GM18858 (cell line): ENCODE results near the gene SPHK1.

Experiments used
- ATAC-seq: cut with Tn5 transposase; IDR thresholded peaks from one replicate; pipeline ENCODE4 v1.9.1; 2021; ENCODE audit not compliant: unreplicated experiment

Gene SPHK1

GRCh38 chr17:76432004-76432403 is 47.6 kb downstream of the SPHK1 start:
- no peak for ATAC-seq

DNA sequence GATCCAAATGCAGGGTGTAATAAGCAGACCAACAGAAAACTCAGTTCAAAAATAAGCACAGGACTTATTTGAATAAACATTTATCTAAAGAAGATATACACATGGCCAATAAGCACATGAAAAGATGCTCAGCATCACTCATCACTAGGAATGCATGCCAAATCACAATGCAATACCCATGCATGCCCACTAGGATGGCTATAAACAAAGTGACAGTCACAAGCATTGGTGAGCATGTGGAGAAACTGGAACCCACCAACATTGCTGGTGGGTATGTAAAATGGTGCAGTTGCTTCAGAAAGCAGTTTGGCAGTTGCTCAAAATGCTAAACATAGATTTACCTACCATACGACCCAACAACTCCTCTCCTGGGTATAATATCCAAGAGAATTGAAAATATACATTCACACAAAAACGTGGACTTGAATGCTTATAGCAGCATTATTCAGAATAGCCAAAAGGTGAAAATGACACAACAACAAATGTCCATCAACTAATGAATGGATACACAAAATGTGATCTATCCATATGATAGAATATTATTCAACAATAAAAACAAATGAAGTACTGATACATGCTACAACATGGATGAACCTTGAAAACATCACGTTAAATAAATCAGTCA is 48.4 kb downstream of the SPHK1 start:
- no peak for ATAC-seq

DNA sequence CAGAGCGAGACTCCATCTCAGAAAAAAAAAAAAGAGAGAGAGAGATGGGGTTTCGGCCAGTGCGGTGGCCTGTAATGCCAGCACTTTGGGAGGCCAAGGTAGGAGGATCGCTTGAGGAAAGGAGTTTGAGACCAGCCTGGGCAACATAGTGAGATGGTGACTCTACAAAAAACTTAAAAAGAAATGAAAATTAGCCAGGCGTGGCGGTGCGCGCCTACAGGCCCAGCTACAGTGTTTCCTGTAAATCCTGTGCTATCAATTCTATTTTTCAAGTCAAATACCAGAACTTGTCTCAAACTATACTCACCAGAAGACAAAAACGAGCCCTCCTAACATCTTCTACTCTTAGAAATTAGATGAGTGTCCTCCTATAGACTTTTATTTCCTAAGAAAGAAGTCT is 49.3 kb downstream of the SPHK1 start:
- ATAC-seq: no peak

DNA sequence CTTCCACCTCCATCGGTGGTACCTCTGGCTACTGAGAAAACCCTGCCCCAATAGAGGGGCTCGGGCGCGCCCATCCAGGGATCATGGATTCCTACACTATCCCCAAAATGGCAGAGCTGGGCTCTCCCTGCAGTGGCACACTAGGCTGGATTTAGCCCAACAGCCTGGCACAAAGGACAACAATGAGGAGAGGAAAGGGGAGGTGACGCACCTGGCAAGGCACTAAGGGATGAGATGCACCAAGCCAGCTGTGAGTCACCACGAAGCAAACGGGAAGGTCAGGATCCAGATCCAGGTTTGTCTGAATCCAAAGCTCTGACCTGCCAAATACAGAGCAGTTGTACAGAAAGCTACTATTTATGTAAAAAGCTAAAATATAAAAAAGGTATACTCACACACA is 50.5 kb downstream of the SPHK1 start:
- ATAC-seq: no peak

- ATAC-seq: no peak
These were observed 51.3 kb downstream of the SPHK1 start for GRCh38 chr17:76435751-76436150.
